Naive thymus-derived CD4-positive, alpha-beta T cell (primary cell): Measurements from ENCODE around the gene SLC35F2. TPM values are rescaled to one million over a fixed set of nuclear protein-coding genes. Genes with fewer than 3 reads are reported as not detected.
A peak's percentile ranks its signal among the peaks of the same experiment; 100 is the strongest.

Source experiments
- ATAC-seq: fragments of 150-1000 bp; cut with Tn5 transposase; 2 replicates; pipeline ENCODE4 v1.10.0; 2021; ENCODE audit warnings: mild to moderate bottlenecking, moderate library complexity
- CTCF ChIA-PET: fragments of 350-600 bp; sonication (Branson Sonifier 250); formaldehyde crosslinking; loops from one replicate; lab custom pipeline; 2021; ENCODE audit warnings: antibody characterized with exemption; lab: Charles Lee
- POLR2A ChIA-PET: fragments of 350-600 bp; sonication (Branson Sonifier 250); formaldehyde crosslinking; loops from one replicate; lab custom pipeline; 2021; ENCODE audit warnings: antibody characterized with exemption, inconsistent platforms; lab: Charles Lee
- DNase-seq, 9 donors: peaks; one replicate each; pipeline versions ENCODE4 v3.0.0 to v3.0.0-alpha.2; 2020 to 2022; ENCODE audit warnings: mixed read lengths in 1 of 9
- H3K27ac ChIP-seq: one replicate; pipeline ENCODE4 v1.7.0; 2013; ENCODE audit warnings: mild to moderate bottlenecking, low read depth, low read length, moderate library complexity
- H3K27me3 ChIP-seq, 2 donors: one replicate each; pipeline ENCODE4 v1.7.0; 2013; ENCODE audit warnings: low read length in 2 of 2, mild to moderate bottlenecking in 2 of 2, moderate library complexity in 2 of 2; ENCODE audit not compliant: control insufficient read depth in 2 of 2, insufficient read depth in 2 of 2
- H3K36me3 ChIP-seq, 3 experiments: 1 replicate in 2 of 3; 2 replicates in 1 of 3; pipeline ENCODE4 v1.7.0; 2013; ENCODE audit warnings: low read length in 3 of 3, mild to moderate bottlenecking in 3 of 3, moderate library complexity in 1 of 3; ENCODE audit not compliant: insufficient read depth in 3 of 3, control insufficient read depth in 2 of 3
- H3K4me1 ChIP-seq, 2 donors: one replicate each; pipeline ENCODE4 v1.7.0; 2013; ENCODE audit warnings: low read length in 2 of 2, mild to moderate bottlenecking in 2 of 2, moderate library complexity in 1 of 2; ENCODE audit not compliant: control insufficient read depth in 2 of 2, insufficient read depth in 2 of 2
- H3K4me3 ChIP-seq: 2 replicates; pipeline ENCODE4 v1.7.0; 2013; ENCODE audit warnings: mild to moderate bottlenecking, low read length
- H3K9me3 ChIP-seq, 3 experiments: 1 replicate in 2 of 3; 2 replicates in 1 of 3; pipeline ENCODE4 v1.7.0; 2013; ENCODE audit warnings: low read length in 3 of 3; ENCODE audit not compliant: control insufficient read depth in 2 of 3
- H3K27ac Mint-ChIP-seq, 9 donors: one replicate each; pipeline ENCODE4 v1.8.0; 2020 to 2022; ENCODE audit warnings: mixed read lengths in 9 of 9, mild to moderate bottlenecking in 8 of 9, moderate library complexity in 5 of 9, inconsistent platforms in 2 of 9
- H3K27me3 Mint-ChIP-seq, 5 donors: one replicate each; pipeline ENCODE4 v1.8.0; 2021 to 2022; ENCODE audit warnings: mixed read lengths in 5 of 5, mild to moderate bottlenecking in 1 of 5
- H3K36me3 Mint-ChIP-seq, 5 donors: one replicate each; pipeline ENCODE4 v1.8.0; 2020 to 2022; ENCODE audit warnings: mixed read lengths in 5 of 5, mild to moderate bottlenecking in 3 of 5, inconsistent platforms in 1 of 5
- H3K4me1 Mint-ChIP-seq, 7 donors: one replicate each; pipeline ENCODE4 v1.8.0; 2020 to 2022; ENCODE audit warnings: mixed read lengths in 7 of 7, mild to moderate bottlenecking in 3 of 7, inconsistent platforms in 1 of 7
- H3K4me3 Mint-ChIP-seq, 10 donors: one replicate each; pipeline ENCODE4 v1.8.0; 2020 to 2022; ENCODE audit warnings: mild to moderate bottlenecking in 10 of 10, mixed read lengths in 10 of 10, moderate library complexity in 6 of 10, inconsistent platforms in 2 of 10
- H3K9me3 Mint-ChIP-seq, 11 donors: one replicate each; pipeline ENCODE4 v1.8.0; 2020 to 2022; ENCODE audit warnings: mixed read lengths in 11 of 11, mild to moderate bottlenecking in 4 of 11, inconsistent platforms in 1 of 11, moderate library complexity in 1 of 11
- intact Hi-C, 2 donors: fragments of 100-400 bp; cut with micrococcal nuclease; formaldehyde crosslinking; loops; one replicate each; pipeline ENCODE4 v1.15.1; 2023
- polyA plus RNA-seq, 2 donors: library from polyadenylated mRNA; unstranded; fragments of 300-500 nt; fragmentation: Illumina TruSeq; gene quantifications; one replicate each; pipeline ENCODE4 v1.2.3, GENCODE V29; 2021
- total RNA-seq, 6 experiments: library from RNA in 5 of 6; stranded (reverse) in 5 of 6; gene quantifications; 1 replicate in 5 of 6; 2 replicates in 1 of 6; pipeline ENCODE4 v1.2.3 and lab custom pipeline; 2021 to 2026

Gene SLC35F2
- total and polyA plus RNA-seq, 7 experiments from 2014 or later, result 3.7 to 8.9 (median 4.2) TPM

GRCh38 chr11:107856180-107856980 lies 2.2 kb downstream of the SLC35F2 start:
- Histone ChIP-seq H3K36me3 (peaks cover 0 to 3% (median 0%) of the 10 kb centered on the region in 3 experiments), H3K4me3 (no peak overlapping the region), H3K27ac (no peak overlapping the region), H3K27me3 (no peaks in the 10 kb centered on the region), H3K9me3 (no peaks in the 10 kb centered on the region), H3K4me1 (no peaks in the 10 kb centered on the region)
- no peak for DNase-seq
- Mint-ChIP-seq H3K36me3 (peaks cover 0 to 3% (median 0%) of the 10 kb centered on the region in 5 donors), H3K4me1 (peaks cover 5 to 33% (median 26%) of the 10 kb centered on the region in 7 donors), H3K4me3 (peak overlapping the region in 7 of 10 donors; percentile 5 to 95 (median 33)), H3K27me3 (peaks cover 0 to 6% (median 0%) of the 10 kb centered on the region in 5 donors), H3K9me3 (no peaks in the 10 kb centered on the region), H3K27ac (peak overlapping the region in 2 of 9 donors; percentile 54 to 57)
- ATAC-seq, result no peak
- ChIA-PET POLR2A (no interaction called here), CTCF (no interaction called here)
- intact Hi-C loops, result loop anchor here (5.0 to 10.0 kb wide), 4 partner anchors 289 to 808 kb away; partner anchors contain the start of genes ALKBH8 (in 2 of the 2), ATM (in 1 of the 2), CWF19L2 (in 1 of the 2) and DDX10 (in 1 of the 2)

GRCh38 chr11:107853070-107853469 lies 5.5 kb downstream of the SLC35F2 start:
- no peak overlapping the region for H3K4me3 ChIP-seq
- H3K36me3 ChIP-seq, result no peaks in the 10 kb centered on the region
- Mint-ChIP-seq H3K4me1 (peaks cover 6 to 21% (median 14%) of the 10 kb centered on the region in 7 donors), H3K9me3 (no peaks in the 10 kb centered on the region), H3K27ac (no peak overlapping the region), H3K4me3 (no peak overlapping the region), H3K36me3 (peaks cover 0 to 3% (median 0%) of the 10 kb centered on the region in 5 donors), H3K27me3 (no peaks in the 10 kb centered on the region)
- no peaks in the 10 kb centered on the region for H3K9me3 ChIP-seq
- intact Hi-C loops, result loop anchor here in 1 of 2 donors (10.0 kb wide), 2 partner anchors 372 to 812 kb away; partner anchors contain the start of genes ATM, DDX10 and NPAT
- H3K4me1 ChIP-seq, result no peaks in the 10 kb centered on the region
- no peaks in the 10 kb centered on the region for H3K27me3 ChIP-seq
- no peak overlapping the region for H3K27ac ChIP-seq
- CTCF ChIA-PET, result no interaction called here
- ATAC-seq (no peak), DNase-seq (no peak)
- POLR2A ChIA-PET, result no interaction called here

- no peak overlapping the region for H3K4me3 ChIP-seq
- H3K36me3 Mint-ChIP-seq, result peaks cover 0 to 3% (median 0%) of the 10 kb centered on the region in 5 donors
- POLR2A ChIA-PET, result no interaction called here
- H3K27me3 Mint-ChIP-seq, result no peaks in the 10 kb centered on the region
- CTCF ChIA-PET, result interaction anchor here (0.7 kb wide), 1 partner anchor 48 kb away, joined by 4 read pairs; no protein-coding TSS in a partner anchor
- H3K9me3 Mint-ChIP-seq, result no peaks in the 10 kb centered on the region
- H3K4me1 ChIP-seq, result no peaks in the 10 kb centered on the region
- H3K36me3 ChIP-seq, result no peaks in the 10 kb centered on the region
- no peaks in the 10 kb centered on the region for H3K27me3 ChIP-seq
- H3K4me1 Mint-ChIP-seq, result peaks cover 7 to 19% (median 14%) of the 10 kb centered on the region in 7 donors
- H3K27ac ChIP-seq, result no peak overlapping the region
- no peaks in the 10 kb centered on the region for H3K9me3 ChIP-seq
- no peak overlapping the region for H3K4me3 Mint-ChIP-seq
- intact Hi-C loops, result loop anchor here in 1 of 2 donors (10.0 kb wide), 2 partner anchors 373 to 813 kb away; partner anchors contain the start of genes ATM, DDX10 and NPAT
- no peak for DNase-seq
- H3K27ac Mint-ChIP-seq, result no peak overlapping the region
- no peak for ATAC-seq
These were observed 6.8 kb downstream of the SLC35F2 start for GRCh38 chr11:107851704-107852310.

- Histone ChIP-seq H3K36me3 (no peaks in the 10 kb centered on the region), H3K9me3 (no peaks in the 10 kb centered on the region), H3K27ac (no peak overlapping the region), H3K4me3 (no peak overlapping the region), H3K27me3 (no peaks in the 10 kb centered on the region), H3K4me1 (no peaks in the 10 kb centered on the region)
- peaks cover 6 to 16% (median 10%) of the 10 kb centered on the region in 7 donors for H3K4me1 Mint-ChIP-seq
- CTCF ChIA-PET, result no interaction called here
- POLR2A ChIA-PET, result no interaction called here
- intact Hi-C loops, result loop anchor here in 1 of 2 donors (10.0 kb wide), 2 partner anchors 375 to 815 kb away; partner anchors contain the start of genes ATM, DDX10 and NPAT
- peaks cover 0 to 4% (median 0%) of the 10 kb centered on the region in 5 donors for H3K36me3 Mint-ChIP-seq
- no peaks in the 10 kb centered on the region for H3K9me3 Mint-ChIP-seq
- H3K27ac Mint-ChIP-seq, result no peak overlapping the region
- no peak for ATAC-seq
- H3K27me3 Mint-ChIP-seq, result no peaks in the 10 kb centered on the region
- no peak for DNase-seq
- H3K4me3 Mint-ChIP-seq, result no peak overlapping the region
These were observed 8.8 kb downstream of the SLC35F2 start for GRCh38 chr11:107849790-107850189.

- H3K27ac Mint-ChIP-seq, result peak overlapping the region in 1 of 9 donors; percentile 38
These were observed 10.2 kb downstream of the SLC35F2 start for GRCh38 chr11:107848345-107848744.

GRCh38 chr11:107847184-107847583 lies 11.4 kb downstream of the SLC35F2 start:
- no peak overlapping the region for H3K4me3 ChIP-seq
- POLR2A ChIA-PET, result no interaction called here
- ATAC-seq (no peak), DNase-seq (no peak)
- no peaks in the 10 kb centered on the region for H3K27me3 Mint-ChIP-seq
- H3K4me3 Mint-ChIP-seq, result no peak overlapping the region
- no peaks in the 10 kb centered on the region for H3K9me3 ChIP-seq
- H3K36me3 Mint-ChIP-seq, result peaks cover 0 to 4% (median 3%) of the 10 kb centered on the region in 5 donors
- peak overlapping the region in 3 of 9 donors; percentile 8 to 19 (median 17) for H3K27ac Mint-ChIP-seq
- no peaks in the 10 kb centered on the region for H3K4me1 ChIP-seq
- no peaks in the 10 kb centered on the region for H3K36me3 ChIP-seq
- intact Hi-C loops, result no loop called here
- H3K4me1 Mint-ChIP-seq, result peaks cover 6 to 20% (median 10%) of the 10 kb centered on the region in 7 donors
- no peaks in the 10 kb centered on the region for H3K9me3 Mint-ChIP-seq
- no peaks in the 10 kb centered on the region for H3K27me3 ChIP-seq
- no peak overlapping the region for H3K27ac ChIP-seq
- CTCF ChIA-PET, result interaction anchor here (0.7 kb wide), 1 partner anchor 382 kb away, joined by 3 read pairs; no protein-coding TSS in a partner anchor

More at GRCh38 chr11:107848345-107848744, 10.2 kb downstream of the SLC35F2 start:
- DNase-seq (no peak), ATAC-seq (no peak)
- Mint-ChIP-seq H3K27me3 (no peaks in the 10 kb centered on the region), H3K4me3 (no peak overlapping the region), H3K9me3 (no peaks in the 10 kb centered on the region), H3K4me1 (peaks cover 6 to 16% (median 10%) of the 10 kb centered on the region in 7 donors), H3K36me3 (peaks cover 0 to 4% (median 3%) of the 10 kb centered on the region in 5 donors)
- ChIA-PET POLR2A (no interaction called here), CTCF (no interaction called here)
- Histone ChIP-seq H3K27ac (no peak overlapping the region), H3K27me3 (no peaks in the 10 kb centered on the region), H3K4me1 (no peaks in the 10 kb centered on the region), H3K9me3 (no peaks in the 10 kb centered on the region), H3K36me3 (no peaks in the 10 kb centered on the region), H3K4me3 (no peak overlapping the region)
- intact Hi-C loops, result no loop called here
